ENCODE measurements around the gene DET1. TPM values are rescaled to one million over a fixed set of nuclear protein-coding genes. Genes with fewer than 3 reads are reported as not detected.

The DET1 gene
- total RNA-seq, 4 donors from 2014 or later, result 4.1 to 8.4 (median 6.4) TPM

DNA sequence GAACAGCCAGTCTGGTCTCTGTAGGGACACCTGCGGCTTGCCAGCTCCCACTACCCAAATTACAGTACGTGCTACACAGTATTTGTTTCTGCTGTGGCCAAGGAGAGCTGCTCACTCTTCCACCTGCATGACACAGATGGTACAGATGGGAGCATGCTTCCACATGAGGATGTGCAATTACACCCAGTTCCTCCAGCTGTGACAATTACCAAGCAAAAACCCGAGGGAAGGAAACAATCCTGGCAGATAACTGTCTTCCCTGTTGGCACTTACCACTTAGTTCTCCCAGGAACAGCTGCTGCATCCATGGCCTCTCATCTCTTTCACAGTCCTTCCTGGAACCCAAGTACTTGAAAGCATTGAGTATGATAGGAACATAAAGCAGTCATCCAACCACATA lies 34.4 kb downstream of the DET1 start:
- H3K36me3 ChIP-seq, result peaks cover 0 to 52% of the 10 kb centered on the region in 2 donors
- H3K4me3 ChIP-seq, result no peak overlapping the region
- H3K27ac ChIP-seq, result no peak overlapping the region
- intact Hi-C loops (cut with DNase I; ENCODE audit: low total_unique reads), result no loop called here
- H3K9me3 ChIP-seq, result no peaks in the 10 kb centered on the region
- DNase-seq (no peak), ATAC-seq (no peak)
- H3K4me1 ChIP-seq, result no peaks in the 10 kb centered on the region
- no peaks in the 10 kb centered on the region for H3K27me3 ChIP-seq
- TF ChIP-seq, protein P1, sequence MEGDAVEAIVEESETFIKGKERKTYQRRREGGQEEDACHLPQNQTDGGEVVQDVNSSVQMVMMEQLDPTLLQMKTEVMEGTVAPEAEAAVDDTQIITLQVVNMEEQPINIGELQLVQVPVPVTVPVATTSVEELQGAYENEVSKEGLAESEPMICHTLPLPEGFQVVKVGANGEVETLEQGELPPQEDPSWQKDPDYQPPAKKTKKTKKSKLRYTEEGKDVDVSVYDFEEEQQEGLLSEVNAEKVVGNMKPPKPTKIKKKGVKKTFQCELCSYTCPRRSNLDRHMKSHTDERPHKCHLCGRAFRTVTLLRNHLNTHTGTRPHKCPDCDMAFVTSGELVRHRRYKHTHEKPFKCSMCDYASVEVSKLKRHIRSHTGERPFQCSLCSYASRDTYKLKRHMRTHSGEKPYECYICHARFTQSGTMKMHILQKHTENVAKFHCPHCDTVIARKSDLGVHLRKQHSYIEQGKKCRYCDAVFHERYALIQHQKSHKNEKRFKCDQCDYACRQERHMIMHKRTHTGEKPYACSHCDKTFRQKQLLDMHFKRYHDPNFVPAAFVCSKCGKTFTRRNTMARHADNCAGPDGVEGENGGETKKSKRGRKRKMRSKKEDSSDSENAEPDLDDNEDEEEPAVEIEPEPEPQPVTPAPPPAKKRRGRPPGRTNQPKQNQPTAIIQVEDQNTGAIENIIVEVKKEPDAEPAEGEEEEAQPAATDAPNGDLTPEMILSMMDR (IDR thresholded peaks at IDR 0.05 in 4 of 5, conservative IDR thresholded peaks at IDR 0.05 in 1 of 5), result no peak
- TF ChIP-seq POLR2A (IDR thresholded peaks at IDR 0.05), result no peak
- in situ Hi-C loops (cut with MboI; ENCODE audit: low sequenced_read_pairs in 4 of 4), result no loop called here

GRCh38 chr15:88511161-88511560 lies 35.3 kb downstream of the DET1 start:
- no peak for ATAC-seq
- Histone ChIP-seq H3K27ac (no peak overlapping the region), H3K9me3 (no peaks in the 10 kb centered on the region), H3K36me3 (peaks cover 0 to 56% of the 10 kb centered on the region in 2 donors), H3K4me1 (no peaks in the 10 kb centered on the region), H3K27me3 (no peaks in the 10 kb centered on the region), H3K4me3 (no peak overlapping the region)
- TF ChIP-seq, protein P1 (IDR thresholded peaks at IDR 0.05 in 4 of 5, conservative IDR thresholded peaks at IDR 0.05 in 1 of 5), result no peak
- TF ChIP-seq POLR2A (IDR thresholded peaks at IDR 0.05), result no peak
- intact Hi-C loops (cut with DNase I; ENCODE audit: low total_unique reads) (no loop called here), in situ Hi-C loops (cut with MboI; ENCODE audit: low sequenced_read_pairs in 4 of 4) (no loop called here)
- no peak for DNase-seq

DNA sequence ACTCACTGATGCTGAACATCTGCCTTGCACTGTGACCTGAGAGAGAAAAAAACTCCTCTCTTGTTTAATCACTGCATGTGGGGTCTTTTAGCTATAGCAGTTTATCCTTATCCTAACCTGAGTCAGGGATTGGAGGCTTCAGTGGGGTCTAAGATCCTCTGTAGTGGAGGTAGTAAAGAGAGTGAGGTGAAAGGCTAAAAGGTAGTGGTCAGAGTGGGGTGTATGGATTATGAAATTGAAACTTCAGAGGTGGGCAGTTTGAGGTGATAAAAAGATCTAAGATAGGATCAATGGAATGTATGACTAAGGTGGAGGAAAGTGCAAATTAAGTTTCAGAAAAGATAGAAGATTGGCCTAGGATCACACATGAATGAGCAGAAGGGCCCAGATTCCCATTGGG lies 36.5 kb downstream of the DET1 start:
- intact Hi-C loops (cut with DNase I; ENCODE audit: low total_unique reads), result no loop called here
- Histone ChIP-seq H3K9me3 (no peaks in the 10 kb centered on the region), H3K4me1 (no peaks in the 10 kb centered on the region), H3K36me3 (peaks cover 0 to 63% of the 10 kb centered on the region in 2 donors), H3K27ac (no peak overlapping the region), H3K4me3 (no peak overlapping the region), H3K27me3 (no peaks in the 10 kb centered on the region)
- DNase-seq (no peak), ATAC-seq (no peak)
- no peak for TF ChIP-seq POLR2A (IDR thresholded peaks at IDR 0.05)
- TF ChIP-seq, protein P1 (IDR thresholded peaks at IDR 0.05 in 4 of 5, conservative IDR thresholded peaks at IDR 0.05 in 1 of 5), result no peak
- in situ Hi-C loops (cut with MboI; ENCODE audit: low sequenced_read_pairs in 4 of 4), result no loop called here

GRCh38 chr15:88509321-88509720 lies 37.2 kb downstream of the DET1 start:
- Histone ChIP-seq H3K4me3 (no peak overlapping the region), H3K4me1 (no peaks in the 10 kb centered on the region), H3K36me3 (peaks cover 0 to 69% of the 10 kb centered on the region in 2 donors), H3K27ac (no peak overlapping the region), H3K9me3 (no peaks in the 10 kb centered on the region), H3K27me3 (no peaks in the 10 kb centered on the region)
- DNase-seq (no peak), ATAC-seq (no peak)
- intact Hi-C loops (cut with DNase I; ENCODE audit: low total_unique reads) (no loop called here), in situ Hi-C loops (cut with MboI; ENCODE audit: low sequenced_read_pairs in 4 of 4) (no loop called here)
- no peak for TF ChIP-seq POLR2A (IDR thresholded peaks at IDR 0.05)
- TF ChIP-seq, protein P1 (IDR thresholded peaks at IDR 0.05 in 4 of 5, conservative IDR thresholded peaks at IDR 0.05 in 1 of 5), result no peak

DNA sequence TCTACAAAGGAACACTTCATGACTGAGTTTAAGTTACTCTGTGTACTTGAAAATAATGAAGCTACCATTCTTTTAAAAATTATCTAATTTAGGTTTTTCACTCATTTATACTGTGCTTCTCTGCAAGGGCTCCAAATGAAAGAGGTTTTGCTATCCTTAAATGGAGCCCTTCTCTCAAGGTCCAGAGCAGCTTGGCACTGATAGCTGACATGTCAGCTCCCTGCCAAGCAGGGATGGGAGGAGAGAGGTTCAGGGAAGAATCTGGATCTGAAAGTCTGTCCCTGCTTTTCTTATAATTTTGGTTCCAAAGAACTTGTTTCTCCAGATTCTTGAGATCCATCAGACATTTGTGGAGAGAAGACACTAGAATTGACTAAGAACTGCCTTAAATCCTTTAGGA lies 39.9 kb downstream of the DET1 start:
- no peaks in the 10 kb centered on the region for H3K9me3 ChIP-seq
- no peak overlapping the region for H3K27ac ChIP-seq
- intact Hi-C loops (cut with DNase I; ENCODE audit: low total_unique reads), result no loop called here
- TF ChIP-seq, protein P1 (IDR thresholded peaks at IDR 0.05 in 4 of 5, conservative IDR thresholded peaks at IDR 0.05 in 1 of 5), result no peak
- ATAC-seq (no peak), DNase-seq (no peak)
- H3K27me3 ChIP-seq, result no peaks in the 10 kb centered on the region
- no peak overlapping the region for H3K4me3 ChIP-seq
- peaks cover 0 to 82% of the 10 kb centered on the region in 2 donors for H3K36me3 ChIP-seq
- no peaks in the 10 kb centered on the region for H3K4me1 ChIP-seq
- in situ Hi-C loops (cut with MboI; ENCODE audit: low sequenced_read_pairs in 4 of 4), result no loop called here

Measured in gastrocnemius medialis (tissue), 4 donors.